Esophagus (tissue), 2 donors: ENCODE data around the gene TTC16. TPM values are rescaled to one million over a fixed set of nuclear protein-coding genes. Genes with fewer than 3 reads are reported as not detected.

Source experiments
- H3K27ac ChIP-seq, 2 donors: one replicate each; pipeline ENCODE4 v1.5.1; 2013; ENCODE audit warnings: low read depth in 2 of 2, mild to moderate bottlenecking in 2 of 2, inconsistent platforms in 1 of 2, low read length in 1 of 2, moderate library complexity in 1 of 2
- H3K27me3 ChIP-seq, 2 donors: one replicate each; pipeline ENCODE4 v1.6.1; 2013; ENCODE audit warnings: low read length in 2 of 2, control low read depth in 1 of 2, mild to moderate bottlenecking in 1 of 2; ENCODE audit not compliant: insufficient read depth in 2 of 2, control insufficient read depth in 1 of 2
- H3K36me3 ChIP-seq, 2 donors: one replicate each; pipeline ENCODE4 v1.6.1; 2013; ENCODE audit warnings: low read length in 1 of 2; ENCODE audit not compliant: control insufficient read depth in 2 of 2, insufficient read depth in 2 of 2
- H3K4me1 ChIP-seq, 2 donors: one replicate each; pipeline ENCODE4 v1.6.1; 2013; ENCODE audit warnings: low read length in 1 of 2; ENCODE audit not compliant: control insufficient read depth in 2 of 2, insufficient read depth in 2 of 2
- H3K4me3 ChIP-seq, 2 donors: one replicate each; pipeline ENCODE4 v1.5.1; 2013; ENCODE audit warnings: low read length in 2 of 2, mild to moderate bottlenecking in 2 of 2, low read depth in 1 of 2, moderate library complexity in 1 of 2
- H3K9me3 ChIP-seq, 2 donors: one replicate each; pipeline ENCODE4 v1.6.1; 2013; ENCODE audit warnings: mild to moderate bottlenecking in 2 of 2, low read depth in 1 of 2, low read length in 1 of 2, moderate library complexity in 1 of 2; ENCODE audit not compliant: control insufficient read depth in 2 of 2, insufficient read depth in 1 of 2
- WGBS, 2 donors: extraction: QIAGEN DNeasy Blood & Tissue Kit; methylation state at CpG; one replicate each; pipeline ENCODE4 v1.1.7; 2013; 5-methylcytosine and 5-hydroxymethylcytosine counted together
- polyA plus RNA-seq, 2 donors: library from polyadenylated mRNA; stranded (reverse); fragments of 200-250 nt; gene quantifications; one replicate each; pipeline ENCODE4 v1.2.3, GENCODE V29; 2013
- donor health status: healthy with polysubstance abuse.
- donor health status: Bipolar disorder and iron deficiency.

TTC16 gene
- polyA plus RNA-seq, 2 donors: 0.04 to 0.10 TPM

DNA sequence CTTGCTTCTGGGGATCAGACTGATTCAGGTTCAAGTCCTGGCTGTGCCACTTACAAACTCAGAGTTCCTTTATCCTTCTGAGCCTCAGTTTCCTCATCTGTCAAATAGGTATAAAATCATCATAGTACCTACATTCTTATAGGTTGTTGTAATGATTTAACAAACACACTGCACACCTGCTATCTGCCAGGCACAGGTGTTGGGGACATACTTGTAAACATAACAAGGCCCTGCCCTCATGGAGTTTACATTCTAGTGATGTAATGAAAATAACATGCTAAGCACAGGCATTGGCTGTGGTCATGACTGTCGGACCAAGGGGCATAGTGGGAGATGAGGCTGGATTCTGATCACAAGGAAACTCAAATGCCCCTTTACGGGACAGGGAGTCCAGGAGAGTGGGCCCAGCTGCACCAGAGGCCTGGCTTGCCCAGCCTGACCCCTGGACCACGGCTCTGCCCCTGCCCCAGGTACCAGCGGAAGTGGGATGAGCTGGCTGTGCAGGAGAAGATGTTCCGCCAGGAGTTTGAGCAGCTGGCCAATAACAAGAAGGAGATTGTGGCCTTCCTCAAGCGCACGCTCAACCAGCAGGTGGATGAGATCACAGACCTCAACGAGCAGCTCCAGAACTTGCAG lies 6.8 kb upstream of the TTC16 start:
- WGBS, 2 donors: 92 to 97% methylated on average over 8 of the region's 8 CpGs
- no peak overlapping the region for H3K4me3 ChIP-seq
- no peaks in the 10 kb centered on the region for H3K27me3 ChIP-seq
- H3K9me3 ChIP-seq: no peaks in the 10 kb centered on the region
- no peaks in the 10 kb centered on the region for H3K36me3 ChIP-seq
- H3K4me1 ChIP-seq: peaks cover 0 to 2% of the 10 kb centered on the region in 2 donors
- no peak overlapping the region for H3K27ac ChIP-seq

DNA sequence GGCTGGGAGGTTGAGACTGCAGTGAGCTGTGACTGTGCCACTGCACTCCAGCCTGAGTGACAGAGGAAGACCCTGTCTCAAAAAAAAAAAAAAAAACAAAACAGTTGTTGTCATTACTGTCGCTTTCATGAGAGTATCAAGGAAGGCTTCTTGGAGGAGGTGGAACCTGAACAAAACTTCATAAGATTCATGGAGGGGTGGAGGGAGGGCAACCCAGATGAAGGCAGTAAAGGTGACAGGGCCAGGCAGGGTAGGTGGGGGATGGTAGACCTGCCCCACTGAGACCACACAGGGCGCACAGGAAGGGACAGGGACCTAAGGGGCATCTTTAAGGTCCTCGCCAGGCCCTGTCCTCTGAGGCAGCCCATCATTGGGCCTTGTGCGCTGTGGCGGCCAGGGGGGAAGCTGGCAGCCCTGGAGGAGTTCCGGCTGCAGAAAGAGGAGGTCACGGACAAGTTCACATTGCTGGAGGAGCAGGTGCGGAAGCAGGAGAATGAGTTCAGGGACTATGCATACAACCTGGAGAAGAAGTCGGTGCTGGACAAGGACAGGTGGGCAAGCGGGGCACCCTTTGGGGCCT lies 5.6 kb upstream of the TTC16 start:
- H3K27ac ChIP-seq: no peak overlapping the region
- H3K4me1 ChIP-seq: peaks cover 0 to 8% of the 10 kb centered on the region in 2 donors
- no peaks in the 10 kb centered on the region for H3K27me3 ChIP-seq
- H3K4me3 ChIP-seq: no peak overlapping the region
- H3K9me3 ChIP-seq: no peaks in the 10 kb centered on the region
- H3K36me3 ChIP-seq: no peaks in the 10 kb centered on the region
- WGBS, 2 donors: 93 to 94% methylated on average over 10 of the region's 10 CpGs

- no peaks in the 10 kb centered on the region for H3K27me3 ChIP-seq
- H3K4me3 ChIP-seq: no peak overlapping the region
- WGBS, 2 donors: 73 to 74% methylated on average over 9 of the region's 9 CpGs
- no peak overlapping the region for H3K27ac ChIP-seq
- no peaks in the 10 kb centered on the region for H3K36me3 ChIP-seq
- peaks cover 0 to 11% of the 10 kb centered on the region in 2 donors for H3K4me1 ChIP-seq
- H3K9me3 ChIP-seq: no peaks in the 10 kb centered on the region
Measured at GRCh38 chr9:127711226-127711701, 4.6 kb upstream of the TTC16 start.

DNA sequence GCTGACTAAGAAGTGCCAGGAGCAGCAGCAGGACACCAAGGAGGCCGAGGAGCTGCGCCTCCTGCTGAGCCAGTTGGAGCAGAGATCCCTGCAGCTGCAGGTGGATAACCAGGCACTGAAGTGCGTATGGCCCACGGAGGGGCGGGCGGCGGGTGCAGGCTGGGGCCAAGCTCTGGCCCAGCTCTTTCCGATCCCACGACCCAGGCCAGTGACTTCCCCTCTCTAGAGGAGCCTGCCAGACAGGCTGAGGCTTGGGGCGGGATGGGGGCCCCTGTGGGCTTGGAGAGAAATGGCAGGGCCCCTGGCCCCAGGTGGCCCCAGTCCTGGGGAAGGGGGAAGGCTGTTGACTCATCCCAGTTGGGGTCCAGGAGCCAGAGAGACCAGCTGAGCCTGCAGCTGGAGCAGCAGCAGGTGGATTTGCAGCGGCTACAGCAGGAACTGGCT lies 4.0 kb upstream of the TTC16 start:
- Histone ChIP-seq H3K4me3 (no peak overlapping the region), H3K27me3 (no peaks in the 10 kb centered on the region), H3K4me1 (peaks cover 0 to 10% of the 10 kb centered on the region in 2 donors), H3K27ac (no peak overlapping the region), H3K9me3 (no peaks in the 10 kb centered on the region), H3K36me3 (no peaks in the 10 kb centered on the region)
- 84 to 92% methylated on average over 11 of the region's 11 CpGs for WGBS, 2 donors

DNA sequence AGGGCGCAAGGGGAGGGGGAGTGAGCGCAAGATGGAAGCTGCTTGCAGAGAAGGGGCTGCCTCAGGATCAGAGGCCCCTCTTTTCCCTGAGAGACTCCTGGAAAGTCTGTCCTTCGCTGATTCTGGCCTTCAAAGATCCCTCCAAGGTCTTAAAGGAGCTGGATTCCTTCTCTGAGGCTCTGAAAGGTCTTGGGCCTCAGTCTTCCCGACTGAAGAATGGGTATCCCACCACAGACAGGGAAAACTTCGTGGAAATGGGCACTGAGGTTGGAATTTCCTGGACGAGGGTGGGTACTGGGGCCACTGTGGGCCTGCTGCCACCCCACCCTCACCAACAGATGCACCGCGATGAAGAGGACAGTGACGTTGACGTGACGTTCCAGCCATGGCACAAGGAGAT lies 3.5 kb upstream of the TTC16 start:
- Histone ChIP-seq H3K27ac (no peak overlapping the region), H3K36me3 (no peaks in the 10 kb centered on the region), H3K9me3 (no peaks in the 10 kb centered on the region), H3K27me3 (no peaks in the 10 kb centered on the region), H3K4me1 (peaks cover 0 to 10% of the 10 kb centered on the region in 2 donors), H3K4me3 (no peak overlapping the region)
- WGBS, 2 donors: 92 to 94% methylated on average over 11 of the region's 11 CpGs

- no peaks in the 10 kb centered on the region for H3K36me3 ChIP-seq
- H3K4me1 ChIP-seq: peaks cover 0 to 10% of the 10 kb centered on the region in 2 donors
- no peaks in the 10 kb centered on the region for H3K27me3 ChIP-seq
- H3K9me3 ChIP-seq: no peaks in the 10 kb centered on the region
- WGBS, 2 donors: 93 to 95% methylated on average over 10 of the region's 10 CpGs
- H3K4me3 ChIP-seq: no peak overlapping the region
- no peak overlapping the region for H3K27ac ChIP-seq
Measured at GRCh38 chr9:127712867-127713266, 3.0 kb upstream of the TTC16 start.

GRCh38 chr9:127714020-127714750 lies 1.7 kb upstream of the TTC16 start:
- Histone ChIP-seq H3K9me3 (no peaks in the 10 kb centered on the region), H3K27me3 (no peaks in the 10 kb centered on the region), H3K4me1 (peaks cover 0 to 10% of the 10 kb centered on the region in 2 donors), H3K36me3 (no peaks in the 10 kb centered on the region), H3K4me3 (peak overlapping the region in 1 of 2 donors; percentile 75), H3K27ac (no peak overlapping the region)
- WGBS, 2 donors: 77 to 81% methylated on average over 19 of the region's 19 CpGs

DNA sequence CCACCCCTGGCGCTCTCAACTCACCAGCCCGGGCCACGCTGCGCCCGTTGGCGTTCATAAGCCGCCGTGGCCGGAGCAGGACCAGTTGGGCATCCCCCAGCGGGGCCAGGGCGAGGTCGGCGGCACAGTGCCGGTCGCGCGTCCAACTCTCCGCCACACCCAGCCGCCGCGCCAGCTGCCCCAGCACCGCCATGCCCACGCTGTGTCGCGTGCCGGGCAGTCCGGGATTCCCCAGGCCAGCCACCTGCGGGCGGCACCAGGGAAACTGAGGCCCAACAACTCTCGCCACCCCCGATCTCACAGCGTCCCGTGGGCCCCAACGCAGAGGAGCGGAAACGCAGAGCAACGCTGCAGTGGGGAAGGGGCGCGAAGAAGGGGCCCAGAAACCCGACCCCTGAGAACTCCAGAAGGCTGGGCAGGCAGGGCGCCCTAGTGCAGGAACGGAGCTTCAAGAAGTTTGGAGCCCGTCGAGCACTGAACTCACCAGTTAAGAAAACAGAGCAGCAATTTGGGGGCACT lies 869 bp upstream of the TTC16 start:
- Histone ChIP-seq H3K9me3 (no peaks in the 10 kb centered on the region), H3K36me3 (no peaks in the 10 kb centered on the region), H3K4me3 (peak overlapping the region; percentile 69 to 75), H3K27me3 (no peaks in the 10 kb centered on the region), H3K4me1 (peaks cover 0 to 10% of the 10 kb centered on the region in 2 donors), H3K27ac (peak overlapping the region; percentile 48 to 83)
- 0 to 1% methylated on average over 42 to 44 of the region's 44 CpGs for WGBS, 2 donors

DNA sequence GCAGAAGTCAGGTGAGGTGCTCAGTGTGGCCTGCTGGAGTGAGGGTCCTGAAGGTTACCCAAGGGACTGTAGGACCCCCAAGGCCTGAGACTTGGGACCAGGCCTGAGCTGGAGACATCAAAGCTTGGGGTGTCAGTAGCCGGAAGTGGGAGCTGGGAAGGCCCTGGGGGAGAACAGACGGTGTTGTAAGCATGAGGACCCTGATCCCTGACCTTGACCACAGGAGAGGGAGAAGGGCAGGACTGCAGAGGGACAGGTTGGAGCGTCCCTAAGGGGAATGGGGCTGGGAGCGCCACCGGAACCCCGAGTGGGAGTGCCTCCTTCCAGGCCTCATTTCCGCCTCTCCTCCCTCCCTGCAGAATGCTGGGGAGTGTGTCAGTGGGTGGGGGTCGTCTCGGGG lies 533 bp downstream of the TTC16 start:
- 77 to 79% methylated on average over 9 of the region's 9 CpGs for WGBS, 2 donors
- no peaks in the 10 kb centered on the region for H3K9me3 ChIP-seq
- no peaks in the 10 kb centered on the region for H3K27me3 ChIP-seq
- H3K4me1 ChIP-seq: peaks cover 0 to 10% of the 10 kb centered on the region in 2 donors
- peak overlapping the region in 1 of 2 donors; percentile 87 for H3K27ac ChIP-seq
- H3K36me3 ChIP-seq: no peaks in the 10 kb centered on the region
- H3K4me3 ChIP-seq: peak overlapping the region in 1 of 2 donors; percentile 69
